Measurements from ENCODE around the gene FGF23. TPM values are rescaled to one million over a fixed set of nuclear protein-coding genes. Genes with fewer than 3 reads are reported as not detected.

Gene FGF23
- total and polyA plus RNA-seq, 2 of the 4 experiments (the other 2 are of a cell fraction) = not detected

DNA sequence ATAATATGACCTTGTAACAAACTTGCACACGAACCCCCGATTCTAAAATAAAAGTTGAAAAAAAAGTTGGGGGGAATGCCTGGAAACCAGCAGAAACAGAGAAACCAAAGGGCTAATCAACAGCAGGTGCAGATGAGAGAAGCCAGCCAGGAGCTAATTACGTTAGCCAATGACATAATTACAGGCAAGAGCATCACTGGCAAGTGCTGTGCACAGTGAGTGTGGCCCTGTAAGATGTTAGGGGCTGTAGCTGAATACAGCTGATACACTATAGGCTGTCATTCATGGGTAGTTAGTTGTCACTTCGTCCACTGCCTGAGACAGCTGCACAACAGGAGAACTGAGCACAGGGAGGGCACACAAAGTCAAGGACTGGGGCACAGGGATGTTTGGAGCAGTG, 7.3 kb upstream of the FGF23 start:
- H4K91ac ChIP-seq (ENCODE audit: insufficient read depth, low read depth, low read length) = no peak overlapping the region
- H2AK5ac ChIP-seq (ENCODE audit: low read depth, low read length) = no peak overlapping the region
- H3K4ac ChIP-seq (ENCODE audit: low read depth, low read length) = no peak overlapping the region
- POLR2A ChIA-PET (ENCODE audit: unreplicated experiment) = no interaction called here
- H3K4me3 ChIP-seq (ENCODE audit: insufficient read depth, low read depth, low read length) = no peak overlapping the region
- H2BK15ac ChIP-seq (ENCODE audit: low read depth, low read length) = no peak overlapping the region
- no peak overlapping the region for H4K8ac ChIP-seq (ENCODE audit: low read depth in 2 of 2, low read length in 2 of 2)
- in situ Hi-C loops (cut with MboI; ENCODE audit: low sequenced_read_pairs) = no loop called here
- ATAC-seq (ENCODE audit: low read depth) (no peak), DNase-seq (no peak)
- H3K9me1 ChIP-seq (ENCODE audit: insufficient read depth, low read length) = no peaks in the 10 kb centered on the region
- no peak overlapping the region for H3K23ac ChIP-seq (ENCODE audit: low read depth, low read length)
- H2AK9ac ChIP-seq (replicated peaks; ENCODE audit: low read depth, low read length, poor library complexity) = no peak overlapping the region
- H3K79me1 ChIP-seq (ENCODE audit: low read depth in 1 of 2, low read length in 2 of 2) = no peaks in the 10 kb centered on the region
- H4K5ac ChIP-seq (ENCODE audit: low read depth, low read length) = no peak overlapping the region
- peaks cover 7% of the 10 kb centered on the region; the same call in 1 of the 2 replicates for H3K27me3 ChIP-seq (ENCODE audit: control insufficient read depth, insufficient read depth, low read length)
- H2AFZ ChIP-seq (replicated peaks; ENCODE audit: low read length, poor library complexity) = no peak overlapping the region
- dilution Hi-C loops (cut with HindIII; ENCODE audit: low sequenced_read_pairs, unreplicated experiment) = no loop called here
- no peaks in the 10 kb centered on the region for H3K36me3 ChIP-seq (ENCODE audit: control insufficient read depth, insufficient read depth, low read length)
- intact Hi-C loops (cut with micrococcal nuclease) = no loop called here
- H2BK5ac ChIP-seq (ENCODE audit: low read depth, low read length, poor library complexity, severe bottlenecking) = no peak overlapping the region
- H3K9me3 ChIP-seq (ENCODE audit: control insufficient read depth, insufficient read depth, low read length) = no peaks in the 10 kb centered on the region
- no peaks in the 10 kb centered on the region for H4K20me1 ChIP-seq (ENCODE audit: insufficient read depth, low read length)
- H3K56ac ChIP-seq (ENCODE audit: extremely low read depth, insufficient read depth, low read length) = no peak overlapping the region
- 17% methylated on average over 1 of the region's 4 CpGs; no CpG with 5 or more reads in 1 of the 2 experiments for WGBS, 2 experiments (ENCODE audit: extremely low coverage in 2 of 2, insufficient read length in 1 of 2)
- H3K9ac ChIP-seq (ENCODE audit: low read depth, low read length) = no peak overlapping the region
- no TSS peak for BruUV-seq (replicated peaks)
- TF ChIP-seq MAFK (IDR thresholded peaks at IDR 0.05; ENCODE audit: low read depth, low read length) (no peak), ELK1 (IDR thresholded peaks at IDR 0.05; ENCODE audit: borderline replicate concordance, low read depth, low read length) (no peak), SMC3 (IDR thresholded peaks at IDR 0.05; ENCODE audit: low read depth, low read length) (no peak), CTCF (conservative IDR thresholded peaks at IDR 0.05; ENCODE audit: low read depth, low read length) (no peak), RAD21 (IDR thresholded peaks at IDR 0.05; ENCODE audit: low read length) (no peak), USF2 (IDR thresholded peaks at IDR 0.05; ENCODE audit: low read depth, low read length) (no peak), FOS (IDR thresholded peaks at IDR 0.05; ENCODE audit: low read depth, low read length) (no peak), BHLHE40 (IDR thresholded peaks at IDR 0.05; ENCODE audit: low read depth, low read length) (no peak), NFE2L2 (IDR thresholded peaks at IDR 0.05; ENCODE audit: low read depth, low read length) (no peak), MAZ (IDR thresholded peaks at IDR 0.05; ENCODE audit: borderline replicate concordance, low read depth, low read length) (no peak), POLR2A (IDR thresholded peaks at IDR 0.05; ENCODE audit: low read depth, low read length) (no peak), RCOR1 (IDR thresholded peaks at IDR 0.05; ENCODE audit: insufficient replicate concordance, low read length) (no peak), MXI1 (IDR thresholded peaks at IDR 0.05; ENCODE audit: borderline replicate concordance, low read depth, low read length) (no peak), CHD1 (IDR thresholded peaks at IDR 0.05; ENCODE audit: low read depth, low read length) (no peak), CEBPB (IDR thresholded peaks at IDR 0.05; ENCODE audit: low read depth, low read length) (no peak), RFX5 (IDR thresholded peaks at IDR 0.05; ENCODE audit: low read depth, low read length) (no peak)
- no peak overlapping the region for H3K14ac ChIP-seq (replicated peaks; ENCODE audit: low read depth, low read length)
- CTCF ChIA-PET = no interaction called here
- H2BK20ac ChIP-seq (ENCODE audit: low read depth, low read length) = no peak overlapping the region
- H2BK120ac ChIP-seq (ENCODE audit: low read depth, low read length) = no peak overlapping the region
- H3K4me1 ChIP-seq (ENCODE audit: control insufficient read depth, insufficient read depth, low read length) = no peaks in the 10 kb centered on the region
- no peak overlapping the region for H3K4me2 ChIP-seq (ENCODE audit: low read depth, low read length)
- no peak overlapping the region for H3K18ac ChIP-seq (ENCODE audit: low read depth, low read length)
- no peak overlapping the region for H3K27ac ChIP-seq (ENCODE audit: insufficient read depth, low read length)

Data from IMR-90 (cell line).